Stromal cell of bone marrow (primary cell): ENCODE measurements around the gene HSBP1L1.

ENCODE experiments used
- DNase-seq: peaks from one replicate; pipeline ENCODE4 v3.0.0-alpha.2; 2012; ENCODE audit warnings: low read depth

HSBP1L1 gene

GRCh38 chr18:79961527-79962291, 2.7 kb upstream of the HSBP1L1 start:
- no peak for DNase-seq

GRCh38 chr18:79962311-79962710, 2.1 kb upstream of the HSBP1L1 start:
- DNase-seq: peak; percentile 40

- no peak for DNase-seq
Observed at GRCh38 chr18:79962835-79963657, 1.4 kb upstream of the HSBP1L1 start.

- no peak for DNase-seq
Observed at GRCh38 chr18:79963658-79964329, 649 bp upstream of the HSBP1L1 start.

- DNase-seq: no peak
Observed at GRCh38 chr18:79965119-79965902, 868 bp downstream of the HSBP1L1 start.

GRCh38 chr18:79970419-79971133, 6.1 kb downstream of the HSBP1L1 start:
- DNase-seq: no peak

GRCh38 chr18:79971211-79971952, 6.9 kb downstream of the HSBP1L1 start:
- no peak for DNase-seq

GRCh38 chr18:79971986-79972385, 7.5 kb downstream of the HSBP1L1 start:
- DNase-seq: no peak

GRCh38 chr18:79972720-79973119, 8.3 kb downstream of the HSBP1L1 start:
- no peak for DNase-seq

- no peak for DNase-seq
Observed at GRCh38 chr18:79973517-79973916, 9.1 kb downstream of the HSBP1L1 start.

- no peak for DNase-seq
Observed at GRCh38 chr18:79974025-79974654, 9.7 kb downstream of the HSBP1L1 start.

- no peak for DNase-seq
Observed at GRCh38 chr18:79975043-79975442, 10.6 kb downstream of the HSBP1L1 start.

- DNase-seq: no peak
Observed at GRCh38 chr18:79975985-79976680, 11.7 kb downstream of the HSBP1L1 start.

GRCh38 chr18:79979843-79980242, 15.4 kb downstream of the HSBP1L1 start:
- no peak for DNase-seq

GRCh38 chr18:79980585-79980984, 16.1 kb downstream of the HSBP1L1 start:
- DNase-seq: no peak

- no peak for DNase-seq
Observed at GRCh38 chr18:79982736-79983135, 18.3 kb downstream of the HSBP1L1 start.

- no peak for DNase-seq
Observed at GRCh38 chr18:79983253-79983652, 18.8 kb downstream of the HSBP1L1 start.

GRCh38 chr18:79983793-79984192, 19.4 kb downstream of the HSBP1L1 start:
- no peak for DNase-seq

GRCh38 chr18:79985172-79985571, 20.7 kb downstream of the HSBP1L1 start:
- DNase-seq: no peak
